GM19455 (cell line): ENCODE results near the gene ZNF711.
"Not testable (repeated sequence)": the region's sequence is repeated elsewhere in the genome, so short reads cannot be mapped to it uniquely, and the experiment has no call there.

Experiments
- ATAC-seq: cut with Tn5 transposase; IDR thresholded peaks from one replicate; pipeline ENCODE4 v1.9.1; 2021; ENCODE audit not compliant: unreplicated experiment

ZNF711 gene

GRCh38 chrX:85243761-85244449 is at the start of gene ZNF711, which contains the start of gene SATL1:
TSS of gene ZNF711 (plus strand) at chrX:85243991. CDS start at chrX:85247573, 3,582 bp downstream.
TSS of gene SATL1 (minus strand) at chrX:85243779. CDS start at chrX:85108968, 134,811 bp downstream.
- peak; percentile 68 for ATAC-seq

DNA sequence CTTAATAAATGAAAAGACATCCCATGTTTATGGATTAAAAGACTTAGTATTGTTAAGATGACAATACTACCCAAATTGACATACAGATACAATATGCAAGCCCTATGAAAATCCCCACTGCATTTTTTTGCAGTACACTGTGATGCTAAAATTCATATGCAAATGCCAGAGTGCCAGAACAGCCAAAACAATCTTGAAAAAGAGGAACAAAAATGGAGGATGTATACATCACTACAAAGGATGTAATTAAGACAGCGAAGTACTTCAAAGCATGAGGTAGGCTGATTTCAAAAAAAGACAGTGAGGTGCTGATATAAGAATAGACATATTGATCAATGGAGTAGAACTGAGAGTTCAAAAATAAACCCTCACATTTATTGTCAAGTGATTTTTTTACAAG is 47.5 kb upstream of the ZNF711 start:
- no peak for ATAC-seq

- no peak for ATAC-seq
These were observed 40.3 kb upstream of the ZNF711 start for GRCh38 chrX:85203461-85203970.

GRCh38 chrX:85213792-85214530 is 29.8 kb upstream of the ZNF711 start:
- ATAC-seq: no peak

DNA sequence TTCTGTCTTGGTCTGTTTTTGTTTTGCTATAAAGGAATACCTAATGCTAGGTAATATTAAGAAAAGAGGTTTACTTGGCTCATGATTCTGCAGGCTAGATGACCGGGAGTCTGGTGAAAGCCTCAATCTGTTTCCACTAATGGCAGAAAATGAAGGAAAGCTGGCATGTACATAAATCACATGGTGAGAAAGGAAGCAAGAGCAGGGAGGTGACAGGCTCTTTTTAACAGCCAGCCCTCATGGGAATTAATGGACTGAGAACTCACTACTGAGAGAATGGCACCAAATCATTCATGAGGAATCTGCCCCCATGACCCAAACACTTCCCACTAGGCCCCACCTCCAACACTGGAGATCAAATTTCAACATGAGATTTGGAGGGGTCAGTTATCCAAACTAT is 27.8 kb upstream of the ZNF711 start:
- ATAC-seq: no peak

GRCh38 chrX:85221361-85221760 is 22.4 kb upstream of the ZNF711 start:
- no peak for ATAC-seq

- no peak for ATAC-seq
These were observed 20.4 kb upstream of the ZNF711 start for GRCh38 chrX:85223359-85223758.

- ATAC-seq: no peak
These were observed 636 bp upstream of the ZNF711 start for GRCh38 chrX:85243155-85243554.

DNA sequence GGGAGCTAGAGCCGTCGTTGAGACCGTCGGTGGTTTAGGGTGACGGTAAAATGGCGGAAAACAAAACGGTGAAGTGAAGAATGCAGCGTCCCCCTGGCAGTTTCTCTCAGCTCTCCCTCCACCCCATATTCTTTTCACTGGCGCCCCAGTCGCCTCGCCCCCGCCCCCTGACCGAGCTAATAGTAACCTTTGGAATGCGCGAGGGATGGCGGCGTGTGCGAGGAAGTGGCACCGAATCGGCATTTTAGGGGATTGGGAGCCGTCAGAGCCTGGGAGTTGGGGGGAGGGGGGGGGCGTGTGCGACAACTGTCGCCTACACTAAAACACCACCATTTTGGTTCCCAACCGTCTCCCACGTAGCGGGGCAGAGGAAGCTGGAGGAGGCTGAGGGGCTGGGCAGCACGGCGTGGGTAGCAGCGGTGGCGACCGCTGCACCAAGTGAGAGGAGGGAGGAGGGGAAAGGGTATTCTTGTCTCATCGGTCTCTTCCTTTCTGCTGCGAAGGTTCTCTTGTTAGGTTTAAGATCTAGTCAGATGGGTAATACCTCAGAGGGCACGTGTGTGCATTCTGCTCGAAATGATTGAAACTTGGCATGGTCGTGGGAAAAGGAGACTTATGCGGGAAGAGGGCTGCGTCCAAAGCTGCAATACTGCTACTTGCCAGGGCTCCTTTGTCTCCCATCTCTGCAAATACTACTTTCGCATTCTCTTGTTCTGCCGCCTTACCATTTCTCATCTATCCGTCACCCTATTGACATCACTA is 840 bp downstream of the ZNF711 start:
- peak; percentile 54 for ATAC-seq

- not testable (repeated sequence) for ATAC-seq
These were observed 41.5 kb downstream of the ZNF711 start for GRCh38 chrX:85285286-85285685.

- ATAC-seq: no peak
These were observed 45.4 kb downstream of the ZNF711 start for GRCh38 chrX:85288992-85289723.

GRCh38 chrX:85303544-85303943 is 59.8 kb downstream of the ZNF711 start:
- ATAC-seq: no peak

DNA sequence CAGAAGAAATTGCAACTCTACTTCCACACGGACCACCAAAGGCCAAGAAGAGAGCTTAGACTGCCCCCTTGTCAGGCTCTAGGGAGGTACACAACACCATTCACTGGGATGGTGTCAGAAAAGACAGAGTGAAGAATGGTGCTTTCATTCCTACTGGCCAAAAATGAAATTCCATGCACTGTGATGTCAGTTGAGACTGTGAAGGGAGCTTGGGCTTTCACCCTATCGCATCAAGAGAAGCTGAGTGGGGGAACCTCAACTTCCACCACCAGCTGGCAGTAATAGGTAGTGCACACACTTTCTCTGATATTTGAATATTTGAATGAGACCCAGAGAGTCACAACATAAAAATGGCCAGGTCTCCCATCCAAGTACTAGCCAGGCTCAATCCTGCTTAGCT is 65.9 kb downstream of the ZNF711 start:
- no peak for ATAC-seq

DNA sequence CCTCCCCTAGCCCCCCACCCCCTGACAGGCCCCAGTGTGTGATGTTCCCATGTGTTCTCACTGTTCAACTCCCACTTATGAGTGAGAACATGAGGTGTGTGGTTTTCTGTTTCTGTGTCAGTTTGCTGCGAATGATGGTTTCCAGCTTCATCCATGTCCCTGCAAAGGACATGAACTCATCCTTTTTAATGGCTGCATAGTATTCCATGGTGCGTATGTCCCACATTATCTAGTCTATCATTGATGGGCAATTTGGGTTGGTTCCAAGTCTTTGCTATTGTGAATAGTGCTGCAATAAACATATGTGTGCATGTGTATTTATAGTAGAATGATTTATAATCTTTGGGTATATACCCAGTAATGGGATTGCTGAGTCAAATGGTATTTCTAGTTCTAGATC is 67.6 kb downstream of the ZNF711 start:
- not testable (repeated sequence) for ATAC-seq
